ENCODE results near the gene PROKR1.

Gene PROKR1

DNA sequence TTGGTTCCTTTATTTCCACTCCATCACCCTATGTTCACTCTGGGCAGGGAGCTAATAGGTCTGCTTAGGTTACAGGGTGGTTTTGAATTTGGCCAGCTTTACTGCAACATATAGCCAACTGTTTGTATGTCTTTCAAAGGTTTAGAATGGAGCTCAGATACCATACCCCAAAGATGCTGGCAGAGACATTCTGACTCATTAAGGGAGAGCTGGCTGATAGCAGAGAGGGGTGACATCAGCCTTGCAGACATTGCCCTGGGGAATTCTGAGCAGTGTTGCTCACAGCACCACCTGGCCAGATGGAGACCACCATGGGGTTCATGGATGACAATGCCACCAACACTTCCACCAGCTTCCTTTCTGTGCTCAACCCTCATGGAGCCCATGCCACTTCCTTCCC lies 2.1 kb downstream of the PROKR1 start:
- no peak overlapping the region for H2AFZ ChIP-seq (ENCODE audit: low read length)
- no peaks in the 10 kb centered on the region for H3K36me3 ChIP-seq (ENCODE audit: insufficient read depth, low read length)
- no peak overlapping the region for H3K4me2 ChIP-seq (ENCODE audit: low read depth, low read length, poor library complexity, severe bottlenecking)
- H3K4me1 ChIP-seq (ENCODE audit: insufficient read depth, low read length, poor library complexity, severe bottlenecking): peaks cover 14% of the 10 kb centered on the region
- H3K27me3 ChIP-seq (ENCODE audit: insufficient read depth, low read length, poor library complexity, severe bottlenecking): no peaks in the 10 kb centered on the region
- H3K4me3 ChIP-seq (ENCODE audit: low read length, poor library complexity, severe bottlenecking): no peak overlapping the region
- TF ChIP-seq CTCF (conservative IDR thresholded peaks at IDR 0.05; ENCODE audit: low read length): no peak
- no peak for TF ChIP-seq EZH2phosphoT487 (IDR thresholded peaks at IDR 0.05; ENCODE audit: borderline replicate concordance)
- no peaks in the 10 kb centered on the region for H3K79me2 ChIP-seq (ENCODE audit: insufficient read depth, low read length)
- H4K20me1 ChIP-seq (ENCODE audit: insufficient read depth, low read length, poor library complexity, severe bottlenecking): no peaks in the 10 kb centered on the region
- no peaks in the 10 kb centered on the region; the same call in 1 of the 2 replicates for H3K9me3 ChIP-seq (ENCODE audit: insufficient read depth, low read depth, low read length)
- no peaks in the 10 kb centered on the region for H3F3A ChIP-seq (ENCODE audit: low read depth)
- H3K9ac ChIP-seq (ENCODE audit: low read depth, low read length, poor library complexity, severe bottlenecking): no peak overlapping the region
- no peaks in the 10 kb centered on the region for H3K9me2 ChIP-seq (replicated peaks; ENCODE audit: low read depth, low read length)

DNA sequence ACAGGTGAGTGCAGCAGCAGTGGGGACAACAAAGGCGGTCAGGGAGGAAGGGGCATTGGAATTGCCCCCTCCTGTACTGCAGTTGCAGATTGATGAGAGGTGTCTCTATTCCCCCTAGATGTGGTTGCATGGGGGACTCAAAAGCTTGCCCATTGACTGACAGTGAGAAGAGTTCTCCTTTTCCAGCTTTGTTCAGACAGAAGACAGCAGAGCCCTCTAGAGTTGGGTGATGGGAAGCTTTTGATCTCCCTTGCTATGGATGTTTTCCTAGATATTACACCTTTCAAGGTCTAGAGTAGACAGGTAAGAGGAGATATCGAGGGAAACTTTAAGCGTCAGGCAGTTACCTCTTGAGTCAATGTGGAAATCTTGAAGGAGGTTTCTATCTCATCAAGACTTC lies 2.9 kb downstream of the PROKR1 start:
- Histone ChIP-seq H3F3A (ENCODE audit: low read depth) (no peaks in the 10 kb centered on the region), H3K9me3 (ENCODE audit: insufficient read depth, low read depth, low read length) (no peaks in the 10 kb centered on the region; the same call in 1 of the 2 replicates), H3K79me2 (ENCODE audit: insufficient read depth, low read length) (no peaks in the 10 kb centered on the region), H3K36me3 (ENCODE audit: insufficient read depth, low read length) (no peaks in the 10 kb centered on the region), H3K9ac (ENCODE audit: low read depth, low read length, poor library complexity, severe bottlenecking) (no peak overlapping the region), H3K4me3 (ENCODE audit: low read length, poor library complexity, severe bottlenecking) (no peak overlapping the region), H3K27me3 (ENCODE audit: insufficient read depth, low read length, poor library complexity, severe bottlenecking) (no peaks in the 10 kb centered on the region), H3K9me2 (replicated peaks; ENCODE audit: low read depth, low read length) (no peaks in the 10 kb centered on the region), H3K4me1 (ENCODE audit: insufficient read depth, low read length, poor library complexity, severe bottlenecking) (peaks cover 17% of the 10 kb centered on the region), H2AFZ (ENCODE audit: low read length) (no peak overlapping the region), H4K20me1 (ENCODE audit: insufficient read depth, low read length, poor library complexity, severe bottlenecking) (no peaks in the 10 kb centered on the region), H3K4me2 (ENCODE audit: low read depth, low read length, poor library complexity, severe bottlenecking) (no peak overlapping the region)
- TF ChIP-seq EZH2phosphoT487 (IDR thresholded peaks at IDR 0.05; ENCODE audit: borderline replicate concordance): no peak
- TF ChIP-seq CTCF (conservative IDR thresholded peaks at IDR 0.05; ENCODE audit: low read length): peak; percentile 53

DNA sequence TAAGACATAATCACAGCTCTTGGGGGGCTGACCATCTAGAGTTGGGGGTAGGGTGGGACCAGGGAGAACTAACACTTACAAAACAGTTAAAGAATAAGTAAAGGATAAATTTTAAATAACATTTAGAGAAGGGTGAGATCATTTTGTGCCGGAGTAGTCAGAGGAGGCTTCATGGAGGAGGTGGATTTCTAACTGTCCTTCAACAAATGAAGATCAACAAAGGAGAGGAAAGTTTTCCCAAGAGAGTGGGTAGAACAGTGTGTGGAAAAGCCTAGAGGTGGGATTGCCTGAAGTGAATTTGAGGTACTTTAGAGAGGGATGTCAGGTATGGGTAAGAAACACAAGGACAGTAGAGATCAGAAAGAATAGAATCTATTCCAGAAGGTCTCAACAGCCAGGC lies 7.3 kb downstream of the PROKR1 start:
- Histone ChIP-seq H3K4me3 (ENCODE audit: low read length, poor library complexity, severe bottlenecking) (no peak overlapping the region), H3F3A (ENCODE audit: low read depth) (0 out of 2 replicates have a peak, but pooled peaks cover 3% of the 10 kb centered on the region), H4K20me1 (ENCODE audit: insufficient read depth, low read length, poor library complexity, severe bottlenecking) (no peaks in the 10 kb centered on the region), H3K4me1 (ENCODE audit: insufficient read depth, low read length, poor library complexity, severe bottlenecking) (peaks cover 41% of the 10 kb centered on the region), H3K36me3 (ENCODE audit: insufficient read depth, low read length) (no peaks in the 10 kb centered on the region), H2AFZ (ENCODE audit: low read length) (no peak overlapping the region), H3K9me3 (ENCODE audit: insufficient read depth, low read depth, low read length) (no peaks in the 10 kb centered on the region), H3K9ac (ENCODE audit: low read depth, low read length, poor library complexity, severe bottlenecking) (no peak overlapping the region), H3K79me2 (ENCODE audit: insufficient read depth, low read length) (no peaks in the 10 kb centered on the region), H3K4me2 (ENCODE audit: low read depth, low read length, poor library complexity, severe bottlenecking) (no peak overlapping the region), H3K9me2 (replicated peaks; ENCODE audit: low read depth, low read length) (no peaks in the 10 kb centered on the region), H3K27me3 (ENCODE audit: insufficient read depth, low read length, poor library complexity, severe bottlenecking) (no peaks in the 10 kb centered on the region)
- TF ChIP-seq CTCF (conservative IDR thresholded peaks at IDR 0.05; ENCODE audit: low read length) (no peak), EZH2phosphoT487 (IDR thresholded peaks at IDR 0.05; ENCODE audit: borderline replicate concordance) (no peak)

All from Loucy (cell line).